ENCODE data around the gene SLIT3.

Gene SLIT3

DNA sequence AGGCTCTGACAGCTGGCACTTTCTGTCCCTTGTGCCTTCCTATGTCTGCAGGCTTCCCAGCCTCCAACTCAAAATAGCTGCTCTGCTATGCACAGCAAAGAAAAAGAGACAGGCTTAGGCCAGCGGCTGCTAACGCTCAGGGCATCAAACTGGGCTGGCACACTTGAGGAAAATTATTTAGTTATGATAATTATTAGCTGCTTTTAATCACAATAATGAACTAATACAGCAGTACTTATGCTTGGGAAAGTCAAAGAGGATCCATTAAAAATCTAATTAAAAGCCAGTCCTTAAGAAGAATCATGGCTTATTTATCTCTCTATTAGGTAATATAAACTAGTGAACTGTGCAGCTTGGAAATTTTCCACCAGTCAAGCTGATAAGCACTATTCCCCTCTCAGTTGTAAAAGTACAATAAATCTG lies 233.2 kb downstream of the SLIT3 start:
- no peak for DNase-seq

DNA sequence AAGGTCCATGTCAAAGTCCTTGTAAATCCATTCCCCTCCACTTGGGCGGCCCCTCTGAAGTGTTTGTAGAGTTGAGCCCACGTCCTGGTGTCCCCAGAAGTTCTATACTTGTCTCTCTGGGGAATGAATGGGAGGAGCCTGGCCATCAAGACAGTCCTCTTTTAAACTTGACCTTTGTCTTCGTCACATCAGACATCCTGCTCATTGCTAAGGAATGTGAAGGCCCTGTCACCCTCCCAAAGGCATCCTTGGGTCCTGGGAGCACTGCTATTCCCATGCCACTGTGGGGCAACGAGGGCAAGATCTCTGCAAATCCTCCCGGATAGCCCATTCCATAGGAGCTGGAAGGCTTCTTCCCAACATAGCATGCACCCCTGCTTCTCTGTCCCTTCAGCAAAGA lies 235.5 kb downstream of the SLIT3 start:
- no peak for DNase-seq

DNA sequence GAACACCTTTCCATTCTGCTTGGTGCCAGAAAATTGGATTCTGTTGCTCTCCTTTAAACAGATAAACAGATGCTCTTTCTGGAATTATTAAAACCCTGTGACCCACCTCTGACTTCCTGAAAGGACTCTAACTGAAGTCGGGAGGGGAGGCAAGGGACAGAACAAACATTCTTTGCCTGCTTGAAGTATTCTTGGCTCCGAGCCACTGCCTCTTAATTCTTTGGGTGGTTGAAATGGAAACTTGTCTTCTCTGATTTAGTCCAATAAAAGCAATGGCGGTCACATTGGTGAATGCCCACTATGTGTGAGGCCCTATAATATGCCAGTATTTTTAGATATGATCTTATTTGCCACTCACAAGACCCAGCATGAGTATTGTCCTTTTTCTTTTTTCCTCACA lies 236.8 kb downstream of the SLIT3 start:
- no peak for DNase-seq

DNA sequence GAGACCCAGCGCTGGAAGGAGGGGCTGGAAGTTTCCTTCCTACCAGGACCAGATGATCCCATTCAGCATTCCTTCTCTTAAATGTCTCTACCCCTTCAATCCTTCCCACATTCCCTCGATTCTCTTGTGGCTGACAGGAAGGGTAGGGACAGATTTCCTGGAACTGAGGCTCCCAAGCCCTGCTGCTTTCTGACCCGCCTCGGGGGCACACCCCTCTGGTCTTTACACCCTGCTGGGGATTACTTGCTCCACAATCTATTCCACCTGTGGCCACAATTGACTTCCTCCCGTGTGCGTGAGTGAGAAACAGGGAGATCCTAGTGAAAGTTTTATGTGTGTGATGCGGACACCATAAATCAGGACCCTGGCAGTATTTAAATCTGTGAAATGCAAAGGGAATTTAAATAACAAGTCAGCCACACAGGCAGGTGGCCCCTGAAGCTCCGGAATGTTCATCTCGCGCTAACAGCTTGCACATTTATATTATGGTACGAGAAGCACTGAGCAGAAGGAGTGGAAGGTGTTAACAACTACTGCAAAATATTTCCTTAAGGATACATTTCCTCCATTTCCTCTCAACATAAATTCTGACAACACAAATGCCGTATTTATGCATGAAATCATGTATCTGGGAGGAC lies 237.5 kb downstream of the SLIT3 start:
- no peak for DNase-seq

DNA sequence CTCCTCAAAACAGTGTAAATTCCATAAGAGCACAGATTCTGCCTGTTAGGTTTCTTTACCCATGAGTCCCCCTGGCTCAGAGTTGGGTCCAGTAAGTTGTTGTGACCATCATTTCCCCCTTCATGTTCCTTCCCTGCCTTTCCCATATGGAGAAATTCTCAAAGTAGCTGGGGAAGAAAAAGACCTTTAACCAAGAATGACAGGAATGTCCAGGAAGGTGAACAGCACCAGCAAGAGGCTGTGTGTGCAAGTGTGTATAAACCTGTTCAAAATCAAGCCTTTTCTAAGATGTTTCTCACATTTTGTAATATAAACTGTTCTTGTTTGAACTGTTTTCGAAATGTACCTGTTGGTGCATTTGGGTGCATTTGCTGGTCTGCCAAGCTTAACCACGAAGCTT lies 238.2 kb downstream of the SLIT3 start:
- DNase-seq: no peak

DNA sequence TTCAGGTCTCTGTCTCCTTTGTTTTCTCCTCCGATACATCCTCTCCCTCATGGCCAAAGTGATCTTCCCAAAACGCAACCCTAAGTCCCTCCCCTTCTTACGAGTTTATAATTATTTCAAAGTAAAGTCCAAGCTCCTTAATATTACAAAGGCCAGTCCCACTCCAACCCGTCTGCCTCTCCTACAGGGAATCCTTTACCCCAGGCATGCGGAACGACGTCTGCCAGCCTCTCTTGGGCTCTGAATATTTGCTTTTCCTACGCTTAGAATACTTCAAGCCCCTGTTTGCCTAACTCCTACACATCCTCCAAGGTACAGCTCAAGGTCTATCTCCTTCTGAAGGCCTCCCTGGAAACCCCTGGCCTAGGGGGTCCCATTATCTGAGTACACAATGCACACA lies 246.4 kb downstream of the SLIT3 start:
- no peak for DNase-seq

DNA sequence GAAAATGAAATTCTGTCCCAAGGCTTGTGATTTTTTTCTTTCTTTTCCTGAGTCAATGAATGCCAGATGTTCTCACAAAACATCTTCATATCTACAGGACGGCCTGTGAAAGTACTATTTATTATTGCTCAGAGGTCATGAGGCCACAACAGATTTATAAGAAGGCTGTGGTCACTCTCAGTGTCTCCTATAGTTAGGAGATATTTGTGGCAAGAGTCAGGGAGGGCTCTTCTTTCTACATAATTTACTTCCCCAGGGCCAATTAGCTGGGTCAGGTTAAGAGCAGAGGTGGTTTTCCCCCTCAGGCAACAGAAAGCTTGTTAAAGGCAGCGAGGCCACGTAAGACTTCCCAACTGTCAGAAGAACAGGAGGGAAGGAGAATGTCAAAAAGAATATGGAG lies 248.7 kb downstream of the SLIT3 start:
- no peak for DNase-seq

DNA sequence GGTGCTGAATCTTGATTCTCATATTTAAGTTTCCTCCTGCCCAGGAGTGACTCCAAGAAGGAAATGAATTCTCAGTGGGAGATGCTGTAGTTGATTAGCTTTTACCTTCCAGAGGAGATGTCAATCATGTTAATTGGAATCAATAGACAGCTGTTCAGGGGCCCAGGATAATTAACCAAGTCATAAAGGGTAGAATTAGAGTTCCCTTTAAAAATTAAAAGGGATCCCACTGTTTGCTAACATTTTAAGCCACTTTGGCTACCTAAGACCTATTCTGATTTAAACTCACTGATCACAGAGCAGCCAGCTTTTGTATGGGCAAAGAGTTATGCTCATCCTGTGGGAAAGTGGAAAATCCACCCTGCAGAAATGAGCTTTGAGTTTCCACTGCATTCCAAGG lies 249.6 kb downstream of the SLIT3 start:
- DNase-seq: no peak

DNA sequence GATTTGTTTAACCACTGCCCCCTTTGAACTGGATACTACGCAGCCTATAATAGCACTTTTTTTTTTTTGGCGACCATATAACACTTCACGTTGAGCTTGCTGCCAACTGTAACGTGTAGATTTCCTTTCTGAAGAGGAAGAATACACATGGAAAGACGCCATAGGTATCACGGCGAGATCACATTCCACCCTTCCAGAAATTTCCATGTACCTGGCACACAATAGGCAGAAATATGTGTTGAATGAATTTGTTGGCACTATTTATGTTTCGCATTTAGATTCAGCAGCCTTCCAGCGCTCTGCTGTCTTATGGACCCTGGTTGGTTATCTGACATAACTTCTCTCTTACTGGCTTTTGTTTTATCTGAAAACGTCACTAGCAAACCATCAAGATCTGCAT lies 250.3 kb downstream of the SLIT3 start:
- no peak for DNase-seq

DNA sequence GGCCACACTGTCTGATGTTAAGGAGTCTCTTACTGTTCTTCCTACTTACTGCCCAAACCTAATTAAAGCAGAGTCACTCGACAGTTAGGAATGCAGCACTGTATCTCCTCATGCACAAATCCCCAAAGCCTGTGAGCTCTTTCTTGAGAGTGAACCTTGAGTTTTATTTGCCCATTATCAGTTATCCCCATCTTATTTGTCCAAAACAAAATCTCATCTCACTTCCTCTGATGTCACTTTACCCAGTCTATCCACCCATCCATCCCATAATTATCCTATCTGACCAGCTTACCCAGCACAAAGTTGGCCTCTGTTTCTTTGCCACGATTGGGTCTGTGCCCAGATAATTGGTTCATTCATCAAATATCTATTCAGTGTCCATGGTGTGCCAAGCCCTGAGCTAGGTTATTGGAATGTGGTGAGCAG lies 250.8 kb downstream of the SLIT3 start:
- no peak for DNase-seq

DNA sequence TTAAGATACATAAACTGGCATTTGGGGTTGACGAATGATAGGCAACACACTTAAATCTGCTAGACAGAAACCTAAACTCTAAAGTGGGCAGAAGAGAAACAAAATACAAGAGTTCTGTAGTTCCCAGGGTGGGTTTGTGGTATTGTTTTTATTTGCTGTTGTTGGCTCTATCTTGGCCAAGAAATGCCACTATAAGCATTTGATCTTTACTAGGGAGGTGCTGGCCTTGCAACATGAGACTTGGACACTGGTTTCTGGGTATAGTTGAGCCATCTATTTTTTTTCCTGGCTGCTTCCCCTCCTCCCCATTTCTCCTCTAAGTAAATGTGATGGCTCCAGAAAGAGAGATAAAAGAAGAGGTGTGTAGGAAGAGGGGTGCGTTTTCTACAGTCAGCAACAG lies 251.2 kb downstream of the SLIT3 start:
- DNase-seq: no peak

DNA sequence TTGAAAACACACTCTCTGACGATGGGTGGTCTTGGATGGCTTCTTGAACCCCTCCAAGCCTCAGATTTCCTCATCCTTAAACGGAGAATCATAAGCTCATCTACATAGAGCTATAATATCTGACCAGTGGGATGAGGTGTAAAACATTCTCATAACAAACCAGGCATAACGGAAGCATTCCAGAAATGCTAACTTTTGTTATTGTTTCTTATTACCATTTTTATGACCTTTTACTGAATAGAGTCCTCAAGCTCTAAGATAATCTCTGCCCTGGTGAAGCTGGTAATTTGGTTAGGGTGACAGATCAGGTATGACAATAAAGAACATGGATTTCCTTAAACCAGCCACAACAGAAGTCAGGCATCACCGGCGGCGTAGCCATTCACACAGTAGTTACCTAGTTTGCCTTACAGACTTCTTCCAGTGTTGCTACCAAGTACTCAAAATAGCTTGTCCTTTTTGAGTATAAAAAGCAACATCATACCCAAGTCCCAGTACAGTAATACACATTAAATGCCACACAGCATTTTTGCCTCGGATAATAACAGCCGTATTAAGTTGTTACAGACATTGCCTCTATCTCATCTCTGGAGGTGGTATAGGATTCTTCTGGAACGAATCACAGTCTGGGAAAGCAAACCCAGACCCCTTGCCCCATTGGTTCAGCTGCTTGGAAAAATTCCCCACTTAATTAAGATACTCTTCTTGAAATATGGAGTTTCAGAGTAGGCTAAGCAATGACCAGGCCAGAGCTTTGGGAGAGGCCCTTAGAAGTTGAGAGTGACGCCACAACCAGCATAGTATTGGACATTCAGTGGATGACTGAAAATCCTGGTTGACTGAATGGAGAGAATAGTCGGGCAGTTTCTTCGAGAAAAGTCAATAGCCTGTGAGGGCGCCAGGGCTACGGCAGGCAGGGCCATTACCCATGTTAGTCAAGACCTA lies 252.5 kb downstream of the SLIT3 start:
- DNase-seq: no peak

DNA sequence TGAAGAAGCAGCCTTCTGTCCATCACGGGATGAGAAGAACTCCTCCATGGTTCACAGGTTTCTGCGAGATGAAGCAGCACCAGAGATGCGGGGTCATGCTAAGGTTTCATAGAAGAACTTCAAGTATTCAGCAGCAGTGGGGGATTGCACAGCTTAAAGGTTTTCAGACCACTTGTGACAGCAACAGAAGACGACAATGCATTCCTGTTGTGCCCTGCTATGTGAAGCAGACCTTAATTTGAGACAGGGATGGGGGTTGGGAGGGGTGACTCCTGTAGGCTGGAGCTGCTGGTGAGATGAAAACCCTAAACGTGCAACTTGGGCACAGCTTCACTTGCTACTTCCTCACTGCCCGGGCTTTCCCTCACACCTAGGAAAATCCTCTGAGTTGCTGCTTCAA lies 256.0 kb downstream of the SLIT3 start:
- DNase-seq: no peak

DNA sequence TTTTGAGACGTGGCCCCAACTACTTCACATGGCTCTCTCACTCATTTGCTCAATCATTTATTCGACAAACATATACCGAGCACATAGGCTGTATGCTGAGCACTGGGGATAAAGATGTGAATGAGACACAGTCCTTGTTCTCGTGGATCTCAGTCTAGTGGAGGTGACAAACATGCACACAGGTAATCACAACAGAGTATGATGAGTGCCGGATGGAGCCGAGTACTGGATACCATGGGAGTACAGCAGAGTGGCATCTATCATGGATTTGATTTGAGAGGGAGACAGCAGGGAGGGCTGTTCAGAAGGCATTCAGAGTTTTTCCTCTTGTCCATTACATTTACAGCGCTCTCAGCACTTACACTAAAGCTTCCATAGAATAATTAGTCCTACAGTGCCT lies 259.8 kb downstream of the SLIT3 start:
- no peak for DNase-seq

DNA sequence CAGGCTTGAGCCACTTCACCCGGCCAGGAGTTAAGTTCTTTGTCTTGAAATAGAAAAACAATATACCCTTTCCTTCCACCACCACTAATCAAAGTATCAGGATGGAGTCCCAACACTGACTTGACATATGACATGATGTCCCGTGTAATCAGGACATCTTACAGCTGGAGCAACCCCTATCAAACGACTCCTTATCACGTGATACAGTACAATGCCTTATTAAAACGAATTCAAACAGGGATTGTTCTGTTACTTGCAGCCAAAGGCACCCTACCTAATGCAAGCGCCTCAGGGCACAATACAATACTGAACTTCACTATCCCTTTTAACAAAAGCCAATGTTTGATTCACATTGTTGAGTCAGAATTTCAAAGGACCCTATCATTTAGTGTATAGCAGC lies 261.3 kb downstream of the SLIT3 start:
- DNase-seq: no peak

DNA sequence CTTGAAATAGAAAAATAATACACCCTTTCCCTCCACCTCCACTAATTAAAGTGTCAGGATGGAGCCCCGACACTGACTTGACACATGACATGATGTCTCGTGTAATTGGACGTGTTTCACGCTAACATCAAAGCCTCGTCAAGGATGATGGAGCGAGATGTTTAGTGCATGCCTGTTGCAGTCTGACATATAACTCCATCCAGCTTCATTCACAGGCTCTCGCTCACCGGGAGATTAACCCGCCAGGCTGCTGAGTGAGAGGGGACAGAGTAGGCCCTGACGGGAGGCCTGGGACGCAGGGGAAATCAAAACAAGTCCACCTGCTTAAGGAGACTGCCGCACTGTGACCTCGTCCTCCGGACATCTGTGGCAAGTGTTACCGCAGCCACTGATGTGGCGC lies 263.5 kb downstream of the SLIT3 start:
- DNase-seq: no peak

DNA sequence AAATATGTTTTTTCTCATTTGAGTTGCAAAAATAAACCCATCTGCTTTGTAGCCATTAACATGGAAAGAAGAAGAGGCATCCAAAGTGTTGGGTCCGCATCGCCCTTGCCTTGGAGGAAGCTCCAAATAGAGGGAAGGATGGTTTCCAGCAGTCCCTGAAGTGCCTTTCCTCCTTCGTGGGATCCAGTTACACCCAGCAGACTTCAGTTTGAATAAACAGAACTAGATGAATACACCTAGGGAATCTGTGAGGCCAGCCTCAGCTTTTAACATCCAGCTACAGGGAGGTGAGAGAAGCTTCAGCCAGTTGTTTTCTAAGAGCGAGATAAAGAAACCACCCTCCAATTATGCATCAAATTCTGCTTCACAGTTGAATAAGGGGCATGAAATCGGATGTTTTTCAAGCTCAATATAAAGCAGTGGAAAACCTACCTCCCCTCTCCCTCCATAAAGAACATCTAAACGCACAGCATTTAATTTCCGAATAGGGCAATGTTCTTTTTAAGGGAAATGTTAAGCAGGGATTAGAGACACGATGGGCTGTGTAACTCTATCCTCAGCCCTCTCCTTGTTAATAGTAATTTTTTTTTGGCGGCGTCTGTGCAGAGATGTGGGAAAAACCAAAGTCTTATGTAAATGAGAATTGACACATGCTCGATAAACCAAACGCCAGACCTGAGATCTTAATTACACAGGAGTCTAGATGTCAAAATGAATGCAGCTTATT lies 264.7 kb downstream of the SLIT3 start:
- DNase-seq: no peak

DNA sequence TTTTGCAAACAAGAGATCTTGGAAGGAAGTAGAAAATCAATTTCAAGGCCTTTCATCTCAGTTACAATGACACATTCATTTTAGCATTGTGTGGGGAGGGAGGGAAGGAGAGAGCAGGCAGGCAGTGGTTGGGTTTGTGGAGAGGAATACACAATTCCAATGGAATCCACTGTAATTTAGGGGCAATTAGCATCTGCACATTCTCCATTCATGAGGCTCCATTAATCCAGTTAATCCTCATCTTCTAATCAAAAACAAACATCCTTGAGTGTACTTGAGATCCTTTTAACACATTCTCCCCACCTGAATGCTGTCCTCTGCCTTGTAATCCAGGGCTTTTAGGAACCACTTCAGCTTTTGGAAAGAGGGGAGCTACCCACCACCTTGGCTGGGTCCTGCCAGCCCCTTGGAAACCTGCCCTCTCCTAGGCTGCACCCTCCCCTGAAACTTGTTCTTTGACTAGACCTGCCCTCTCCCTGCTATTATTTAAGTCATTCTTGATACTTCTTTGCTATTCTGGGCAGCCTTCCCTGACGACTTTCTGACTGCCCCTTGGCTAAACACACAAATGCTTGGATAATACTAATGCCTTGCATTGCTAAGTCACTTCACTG lies 271.2 kb downstream of the SLIT3 start:
- peak; percentile 20 to 60 for DNase-seq

DNA sequence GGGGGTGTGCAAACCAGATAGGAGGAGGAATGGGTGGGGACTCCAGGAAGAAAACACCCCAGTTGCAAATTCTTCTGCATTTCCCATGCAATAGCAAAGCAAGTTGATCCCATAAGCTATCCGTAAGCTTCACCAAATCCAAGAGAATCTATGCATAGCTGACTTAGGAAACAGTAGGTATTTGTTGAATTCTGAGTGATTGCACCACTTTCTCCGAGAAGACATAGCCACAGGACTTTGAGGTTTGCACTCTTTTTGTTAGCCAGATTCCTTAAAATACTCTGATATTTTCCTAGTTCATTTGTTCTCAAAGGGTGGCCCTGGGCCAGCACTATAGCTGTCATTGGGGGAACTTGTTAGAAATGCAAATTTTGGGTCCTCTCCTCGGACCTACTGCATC lies 271.9 kb downstream of the SLIT3 start:
- DNase-seq: no peak

DNA sequence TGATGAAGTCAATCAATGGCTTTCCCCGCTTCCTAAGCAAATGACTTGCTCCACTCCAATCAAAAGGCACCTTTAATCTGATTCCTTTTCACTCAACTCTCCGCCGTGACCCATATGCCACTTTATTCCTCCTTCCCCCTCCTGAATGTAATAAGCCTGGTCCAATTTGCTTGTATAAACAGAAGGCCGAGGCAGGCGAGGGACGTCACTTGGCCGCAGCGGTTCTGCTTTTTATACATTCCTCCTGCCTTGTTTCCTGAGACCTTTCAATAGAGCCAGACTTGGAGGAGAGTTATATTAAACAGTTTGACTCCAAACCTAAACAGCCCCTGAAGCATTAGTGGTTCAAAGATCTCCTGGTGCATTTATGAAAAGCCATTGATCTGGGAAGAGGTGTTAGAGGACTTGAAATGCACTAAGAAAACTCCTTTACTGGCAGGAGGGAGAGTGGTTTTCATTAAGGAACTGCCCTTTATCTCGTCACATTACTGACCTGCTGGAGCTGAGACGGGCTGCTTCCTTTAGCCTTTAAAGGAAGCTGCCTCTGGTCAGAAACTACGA lies 273.4 kb downstream of the SLIT3 start:
- DNase-seq: no peak

DNA sequence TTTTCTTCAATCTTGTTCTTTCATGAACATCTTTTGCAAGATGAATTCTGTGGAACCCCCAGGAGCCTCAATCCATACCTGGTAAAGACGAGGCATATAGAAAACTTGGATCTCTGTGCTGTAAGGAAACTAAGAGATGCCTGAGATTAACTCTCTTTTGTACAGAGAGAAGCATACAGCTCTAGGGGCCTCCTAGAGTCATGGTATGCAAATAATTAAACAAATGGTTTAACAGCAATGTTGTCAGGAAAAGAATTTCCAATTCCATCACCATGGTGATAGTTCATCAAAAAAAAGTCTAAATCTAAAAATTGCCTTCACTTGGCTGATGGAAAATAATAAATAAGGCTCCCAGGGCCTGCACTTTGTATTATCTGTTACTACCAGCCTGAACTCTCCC lies 275.4 kb downstream of the SLIT3 start:
- no peak for DNase-seq

DNA sequence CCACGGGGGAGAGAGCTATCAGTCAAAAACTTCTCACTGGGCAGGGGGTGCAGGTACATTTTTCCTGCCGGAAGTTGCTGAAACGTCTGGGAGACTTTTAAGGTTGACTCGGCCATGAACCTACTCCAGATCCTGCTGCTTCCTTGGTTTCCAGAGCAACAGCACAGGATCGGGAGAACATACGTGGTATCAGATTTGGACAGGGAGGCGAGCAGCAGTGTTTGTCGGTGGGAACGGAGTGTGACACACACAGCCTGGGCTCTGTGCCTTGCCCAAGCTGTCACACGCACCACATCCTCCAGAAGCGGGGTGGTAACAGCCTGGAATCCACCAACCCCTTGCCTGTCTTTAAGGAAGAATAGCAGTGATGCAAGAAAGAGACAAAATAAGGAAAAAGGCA lies 276.5 kb downstream of the SLIT3 start:
- DNase-seq: no peak

DNA sequence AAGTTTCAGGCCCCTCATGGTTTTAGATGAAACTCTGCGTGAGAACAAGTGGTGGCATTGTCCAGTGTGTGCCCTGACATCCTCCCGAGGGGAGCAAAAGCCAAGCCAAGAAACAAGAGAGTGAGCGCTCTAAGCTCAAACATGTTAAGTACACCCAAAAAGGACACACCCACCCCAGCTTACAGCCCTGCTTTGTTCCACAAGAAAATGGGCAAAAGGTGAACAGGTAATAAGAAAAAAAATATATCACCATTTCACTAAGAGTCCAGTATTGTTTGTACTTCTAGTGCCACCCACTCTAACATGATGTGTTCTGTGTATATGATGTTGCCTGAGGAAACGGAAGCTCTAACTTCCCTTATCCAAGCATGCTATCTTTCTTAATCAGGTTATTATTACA lies 278.2 kb downstream of the SLIT3 start:
- no peak for DNase-seq
